H1 (cell line): ENCODE data around the gene DOCK11. TPM values are rescaled to one million over a fixed set of nuclear protein-coding genes. Genes with fewer than 3 reads are reported as not detected.

Experiments
- CTCF ChIA-PET: fragments of 300-600 bp; sonication (Branson Sonifier 250); formaldehyde crosslinking; loops from one replicate; lab custom pipeline; 2021; ENCODE audit not compliant: partially characterized antibody; lab: Charles Lee
- POLR2A ChIA-PET: fragments of 300-600 bp; sonication (Branson Sonifier 250); formaldehyde crosslinking; loops from one replicate; lab custom pipeline; 2021; ENCODE audit warnings: inconsistent platforms; ENCODE audit not compliant: partially characterized antibody; lab: Charles Lee
- DNase-seq, 2 experiments: peaks; one replicate each; pipeline versions ENCODE4 v3.0.0 to v3.0.0-alpha.2; 2010 to 2022; ENCODE audit warnings: low spot score in 2 of 2, low read depth in 1 of 2, mixed read lengths in 1 of 2
- FAIRE-seq: peaks from 2 replicates; lab custom pipeline; 2011; peaks lifted over from hg19 to GRCh38; lab: Jason Lieb, UNC
- H2AFZ ChIP-seq: 2 replicates; pipeline ENCODE4 v1.8.1; 2012; ENCODE audit warnings: low read length, inconsistent platforms
- H2AK5ac ChIP-seq: 2 replicates; pipeline ENCODE4 v1.6.1; 2013; ENCODE audit warnings: low read depth, low read length
- H2BK120ac ChIP-seq: replicated peaks from 2 replicates; pipeline ENCODE3; 2013; ENCODE audit warnings: low read depth, low read length, inconsistent platforms
- H2BK12ac ChIP-seq: 2 replicates; pipeline ENCODE4 v1.6.1; 2013; ENCODE audit warnings: low read depth, low read length
- H2BK15ac ChIP-seq: 2 replicates; pipeline ENCODE4 v1.6.1; 2013; ENCODE audit warnings: low read length
- H2BK20ac ChIP-seq: 2 replicates; pipeline ENCODE4 v1.6.1; 2013; ENCODE audit warnings: low read length
- H2BK5ac ChIP-seq: 2 replicates; pipeline ENCODE4 v1.6.1; 2013; ENCODE audit warnings: low read depth, low read length
- H3K14ac ChIP-seq: 2 replicates; pipeline ENCODE4 v1.6.1; 2013; ENCODE audit warnings: inconsistent platforms; ENCODE audit not compliant: insufficient read length
- H3K18ac ChIP-seq: 2 replicates; pipeline ENCODE4 v1.6.1; 2013; ENCODE audit warnings: low read length; ENCODE audit errors: extremely low read depth
- H3K23ac ChIP-seq: 2 replicates; pipeline ENCODE4 v1.6.1; 2013; ENCODE audit warnings: inconsistent platforms; ENCODE audit not compliant: insufficient read length
- H3K23me2 ChIP-seq: 2 replicates; pipeline ENCODE4 v1.6.1; 2013; ENCODE audit warnings: low read depth, low read length
- H3K27ac ChIP-seq: 2 replicates; pipeline ENCODE4 v1.6.1; 2011; ENCODE audit warnings: low read depth, low read length, inconsistent platforms
- H3K27me3 ChIP-seq, 4 experiments: replicated peaks in 1 of 4; 1 replicate in 1 of 4; 2 replicates in 3 of 4; pipeline versions ENCODE4 v1.6.1 to v1.8.1; 2011 to 2013; ENCODE audit warnings: low read length in 3 of 4, mild to moderate bottlenecking in 3 of 4, inconsistent platforms in 2 of 4, mixed read lengths in 2 of 4, moderate library complexity in 1 of 4; ENCODE audit not compliant: control insufficient read depth in 3 of 4, insufficient read depth in 3 of 4; ENCODE audit errors: extremely low read depth in 1 of 4
- H3K36me3 ChIP-seq, 4 experiments: 2 replicates each; pipeline versions ENCODE4 v1.6.1 to v1.8.1; 2011 to 2013; ENCODE audit warnings: mild to moderate bottlenecking in 4 of 4, low read length in 3 of 4, moderate library complexity in 2 of 4, control low read depth in 1 of 4, inconsistent platforms in 1 of 4; ENCODE audit not compliant: insufficient read depth in 4 of 4, control insufficient read depth in 2 of 4
- H3K4ac ChIP-seq: replicated peaks from 2 replicates; pipeline ENCODE3; 2013; ENCODE audit warnings: low read length, low read depth, mixed read lengths, inconsistent platforms; ENCODE audit not compliant: insufficient read length
- H3K4me1 ChIP-seq, 4 experiments: replicated peaks in 1 of 4; 1 replicate in 1 of 4; 2 replicates in 3 of 4; pipeline versions ENCODE4 v1.6.1 to v1.8.1; 2011 to 2013; ENCODE audit warnings: low read length in 3 of 4, inconsistent platforms in 2 of 4, mixed read lengths in 1 of 4; ENCODE audit not compliant: insufficient read depth in 4 of 4, control insufficient read depth in 3 of 4
- H3K4me2 ChIP-seq, 2 experiments: 2 replicates each; pipeline versions ENCODE4 v1.6.1 to v1.8.1; 2011 to 2013; ENCODE audit warnings: low read depth in 2 of 2, low read length in 2 of 2, control low read depth in 1 of 2, inconsistent platforms in 1 of 2, mild to moderate bottlenecking in 1 of 2; ENCODE audit not compliant: insufficient read depth in 1 of 2
- H3K4me3 ChIP-seq, 4 experiments: fragments of 200-600, 300-600 bp in 1 of 4; sonication (generic), shearing (Covaris generic), sonication (Bioruptor Twin) in 1 of 4; 2 replicates each; pipeline versions ENCODE4 v1.5.1 to v1.8.1; 2011 to 2016; ENCODE audit warnings: low read length in 4 of 4, low read depth in 3 of 4, control low read depth in 2 of 4, inconsistent platforms in 2 of 4, mild to moderate bottlenecking in 2 of 4, mixed read lengths in 1 of 4, moderate library complexity in 1 of 4; ENCODE audit not compliant: insufficient read depth in 2 of 4; ENCODE audit errors: extremely low read depth in 1 of 4
- H3K56ac ChIP-seq: replicated peaks from 2 replicates; pipeline ENCODE3; 2013; ENCODE audit warnings: low read depth, mild to moderate bottlenecking, mixed read lengths, low read length, inconsistent platforms; ENCODE audit not compliant: insufficient read length
- H3K79me1 ChIP-seq: 2 replicates; pipeline ENCODE4 v1.6.1; 2013; ENCODE audit warnings: low read depth, low read length, control low read depth
- H3K79me2 ChIP-seq, 2 experiments: 2 replicates each; pipeline versions ENCODE4 v1.6.1 to v1.8.1; 2012 to 2013; ENCODE audit warnings: low read length in 2 of 2, mild to moderate bottlenecking in 2 of 2, inconsistent platforms in 1 of 2; ENCODE audit not compliant: insufficient read depth in 2 of 2, control insufficient read depth in 1 of 2
- H3K9ac ChIP-seq, 4 experiments: replicated peaks in 1 of 4; 1 replicate in 1 of 4; 2 replicates in 3 of 4; pipeline versions ENCODE4 v1.6.1 to v1.8.1; 2011 to 2013; ENCODE audit warnings: low read depth in 3 of 4, low read length in 3 of 4, control low read depth in 2 of 4, mild to moderate bottlenecking in 2 of 4, moderate library complexity in 2 of 4, inconsistent platforms in 1 of 4; ENCODE audit errors: extremely low read depth in 1 of 4
- H3K9me3 ChIP-seq, 2 experiments: 2 replicates each; pipeline versions ENCODE4 v1.6.1 to v1.8.1; 2012 to 2013; ENCODE audit warnings: mild to moderate bottlenecking in 2 of 2, moderate library complexity in 2 of 2, control low read depth in 1 of 2, inconsistent platforms in 1 of 2, low read depth in 1 of 2, low read length in 1 of 2, mixed read lengths in 1 of 2; ENCODE audit not compliant: insufficient read depth in 2 of 2
- H4K20me1 ChIP-seq, 2 experiments: replicated peaks in 1 of 2; 2 replicates each; pipeline versions ENCODE3 to v1.8.1; 2011 to 2013; ENCODE audit warnings: inconsistent platforms in 2 of 2, low read length in 2 of 2, mild to moderate bottlenecking in 1 of 2; ENCODE audit not compliant: insufficient read depth in 2 of 2, control insufficient read depth in 1 of 2
- H4K5ac ChIP-seq: 2 replicates; pipeline ENCODE4 v1.6.1; 2013; ENCODE audit warnings: low read length, low read depth, mixed read lengths, inconsistent platforms; ENCODE audit not compliant: insufficient read length
- H4K8ac ChIP-seq: 2 replicates; pipeline ENCODE4 v1.8.0; 2013; ENCODE audit warnings: mild to moderate bottlenecking, moderate library complexity, low read length, inconsistent platforms; ENCODE audit not compliant: insufficient read depth; ENCODE audit errors: extremely low read depth
- H4K91ac ChIP-seq: replicated peaks from 2 replicates; pipeline ENCODE3; 2013; ENCODE audit warnings: low read length, mixed read lengths, inconsistent platforms; ENCODE audit not compliant: insufficient read length
- ASH2L ChIP-seq: fragments of 200-600, 300-600 bp; sonication (generic); IDR thresholded peaks from one replicate; pipeline ENCODE4 v1.7.1; 2017; ENCODE audit warnings: low read length
- CTBP2 ChIP-seq: IDR thresholded peaks from 2 replicates; pipeline ENCODE4 v1.7.0; 2011; ENCODE audit warnings: borderline replicate concordance, mild to moderate bottlenecking, moderate library complexity, mixed read lengths, low read length; ENCODE audit not compliant: insufficient read depth, insufficient read length
- EZH2 ChIP-seq: fragments of 200-600 bp; sonication (generic); IDR thresholded peaks from 2 replicates; pipeline ENCODE4 v1.7.1; 2012; ENCODE audit warnings: low read depth, mild to moderate bottlenecking, moderate library complexity, low read length, inconsistent platforms; ENCODE audit not compliant: severe bottlenecking
- HDAC2 ChIP-seq, 2 experiments: fragments of 300-600 bp in 1 of 2; sonication (generic) in 1 of 2; IDR thresholded peaks; 2 replicates each; pipeline ENCODE4 v1.6.1; 2011 to 2012; ENCODE audit warnings: low read depth in 2 of 2, low read length in 2 of 2, mild to moderate bottlenecking in 2 of 2, moderate library complexity in 2 of 2, borderline replicate concordance in 1 of 2, inconsistent platforms in 1 of 2
- MAFK ChIP-seq: IDR thresholded peaks from 2 replicates; pipeline ENCODE4 v1.6.1; 2012; ENCODE audit warnings: low read depth, mild to moderate bottlenecking, improper control_type of control experiment, low read length
- NRF1 ChIP-seq: IDR thresholded peaks from 2 replicates; pipeline ENCODE4 v1.6.1; 2011; ENCODE audit warnings: mild to moderate bottlenecking, low read depth, low read length, improper control_type of control experiment
- PHF8 ChIP-seq: fragments of 200-600 bp; sonication (generic); conservative IDR thresholded peaks from 2 replicates; pipeline ENCODE4 v1.7.1; 2012; ENCODE audit warnings: low read depth, mild to moderate bottlenecking, inconsistent platforms, low read length, moderate library complexity
- RAD21 ChIP-seq, 2 experiments: IDR thresholded peaks in 1 of 2; conservative IDR thresholded peaks in 1 of 2; 2 replicates each; pipeline ENCODE4 v1.6.1; 2011; ENCODE audit warnings: low read depth in 2 of 2, low read length in 2 of 2, improper control_type of control experiment in 1 of 2, inconsistent platforms in 1 of 2, mild to moderate bottlenecking in 1 of 2, moderate library complexity in 1 of 2
- RBBP5 ChIP-seq: IDR thresholded peaks from 2 replicates; pipeline ENCODE4 v1.7.1; 2012; ENCODE audit warnings: low read depth, mild to moderate bottlenecking, inconsistent platforms, low read length, moderate library complexity, borderline replicate concordance
- RNF2 ChIP-seq: fragments of 200-900, 300-1000 bp; sonication (generic); IDR thresholded peaks from 2 replicates; pipeline ENCODE4 v1.7.1; 2016; ENCODE audit warnings: borderline replicate concordance, low read depth, mild to moderate bottlenecking, antibody characterized with exemption, low read length; ENCODE audit not compliant: poor library complexity, severe bottlenecking; ENCODE audit errors: missing control alignments
- SIRT6 ChIP-seq: IDR thresholded peaks from one replicate; pipeline ENCODE4 v1.7.1; 2012; ENCODE audit warnings: low read length, inconsistent platforms
- SP4 ChIP-seq: IDR thresholded peaks from 2 replicates; pipeline ENCODE4 v1.6.1; 2012; ENCODE audit warnings: low read length, inconsistent platforms
- WGBS, 2 experiments: shearing (Covaris generic) in 1 of 2; methylation state at CpG; one replicate each; pipeline versions ENCODE4 v1.1.6 to v1.1.7; 2013 to 2015; ENCODE audit warnings: low lambda C conversion rate in 2 of 2, mixed read lengths in 2 of 2, inconsistent platforms in 1 of 2, low coverage in 1 of 2, missing lambda C conversion rate in 1 of 2; ENCODE audit not compliant: insufficient replicate concordance in 2 of 2, insufficient coverage in 1 of 2, insufficient read length in 1 of 2; ENCODE audit errors: extremely low coverage in 1 of 2, missing lambda C conversion rate in 1 of 2; 5-methylcytosine and 5-hydroxymethylcytosine counted together
- polyA plus RNA-seq, 7 experiments: library from polyadenylated mRNA; depleted of rRNA in 3 of 7; stranded (reverse) in 5 of 7; unstranded in 2 of 7; fragments of >200 nt in 5 of 7; fragments of 200-250 nt in 2 of 7; gene quantifications; 1 replicate in 5 of 7; 2 replicates in 1 of 7; 4 replicates in 1 of 7; pipeline versions ENCODE4 v1.2.1 to v1.2.3, GENCODE V29; 2011 to 2013; ENCODE audit warnings: missing spikeins in 2 of 7, mixed read lengths in 2 of 7
- total RNA-seq: library from RNA; stranded (reverse); fragmentation: NEBNext Ultra II Directional; extraction: Animal tissue kit (Norgen Biotek cat#: 25700); gene quantifications from 2 replicates; pipeline ENCODE4 v1.2.1, GENCODE V29; 2021

Gene DOCK11
- total and polyA plus RNA-seq, 2 of the 8 experiments (the other 6 are each of a cell fraction or from before 2014, with no cell fraction given): 4.9 to 12.0 TPM

- WGBS, 2 experiments: 94% methylated on average over 2 of the region's 3 CpGs; no CpG with 5 or more reads in 1 of the 2 experiments
- no peak for TF ChIP-seq CTBP2
- no peak for TF ChIP-seq MAFK
- TF ChIP-seq RNF2: no peak
- TF ChIP-seq RAD21 (IDR thresholded peaks at IDR 0.05 in 1 of 2, conservative IDR thresholded peaks at IDR 0.05 in 1 of 2; ENCODE audit: low read depth in 2 of 2, low read length in 2 of 2): no peak
- no peak for TF ChIP-seq HDAC2 (IDR thresholded peaks at IDR 0.05; ENCODE audit: borderline replicate concordance in 1 of 2, low read depth in 2 of 2, low read length in 2 of 2)
- no peak for TF ChIP-seq ASH2L
- no peak for TF ChIP-seq SP4
- TF ChIP-seq PHF8: no peak
- TF ChIP-seq EZH2: no peak
- TF ChIP-seq SIRT6: no peak
- no peak for TF ChIP-seq RBBP5
- TF ChIP-seq NRF1: no peak
Measured at GRCh38 chrX:118688935-118689334, 193.3 kb downstream of the DOCK11 start.

More at GRCh38 chrX:118688935-118689334, 193.3 kb downstream of the DOCK11 start:
- Histone ChIP-seq H3K9ac (no peak overlapping the region), H3K4me3 (no peak overlapping the region), H3K4me1 (no peaks in the 10 kb centered on the region), H2BK20ac (no peak overlapping the region), H3K18ac (no peak overlapping the region), H2AK5ac (no peak overlapping the region), H3K4ac (no peak overlapping the region), H3K56ac (no peak overlapping the region), H3K36me3 (no peaks in the 10 kb centered on the region), H3K79me1 (no peaks in the 10 kb centered on the region), H2BK15ac (no peak overlapping the region), H2BK5ac (no peak overlapping the region), H3K23ac (no peak overlapping the region), H4K20me1 (no peaks in the 10 kb centered on the region), H2AFZ (no peak overlapping the region), H2BK12ac (no peak overlapping the region), H2BK120ac (no peak overlapping the region), H3K23me2 (no peaks in the 10 kb centered on the region), H3K27ac (no peak overlapping the region), H4K5ac (no peak overlapping the region), H3K4me2 (no peak overlapping the region), H3K14ac (no peak overlapping the region), H3K27me3 (no peaks in the 10 kb centered on the region), H3K9me3 (no peaks in the 10 kb centered on the region), H4K8ac (no peak overlapping the region), H4K91ac (no peak overlapping the region), H3K79me2 (no peaks in the 10 kb centered on the region)
- CTCF ChIA-PET: interaction anchor here (0.6 kb wide), 2 partner anchors 16 to 363 kb away, joined by 3 to 4 read pairs; no protein-coding TSS in a partner anchor
- FAIRE-seq (no peak), DNase-seq (no peak)
- POLR2A ChIA-PET: interaction anchor here (0.6 kb wide), 1 partner anchor 107 kb away, joined by 4 read pairs; no protein-coding TSS in a partner anchor
